OCI-LY7 (cell line): Measurements from ENCODE around the gene PACS2.

ENCODE experiments used
- CTCF ChIP-seq: fragments of 200-600 bp; sonication (generic); conservative IDR thresholded peaks from 2 replicates; pipeline ENCODE4 v1.5.1; 2014; ENCODE audit warnings: mild to moderate bottlenecking, antibody characterized with exemption, low read length, moderate library complexity, mixed read lengths
- EZH2phosphoT487 ChIP-seq: fragments of 200-600 bp; sonication (generic); IDR thresholded peaks from 2 replicates; pipeline ENCODE4 v1.6.1; 2018; ENCODE audit warnings: low read depth, borderline replicate concordance, mild to moderate bottlenecking, mixed run types, antibody characterized with exemption, low read length, moderate library complexity, mixed read lengths

GRCh38 chr14:105355850-105356604, 41.5 kb downstream of the PACS2 start:
- TF ChIP-seq CTCF (no peak), EZH2phosphoT487 (no peak)
